GM10266 (cell line): ENCODE measurements around the gene SLCO2A1.

Experiments used
- DNase-seq: peaks from one replicate; pipeline ENCODE4 v3.0.0; 2012; ENCODE audit errors: extremely low spot score
- TF ChIP-seq, protein P1 (sequence below): IDR thresholded peaks from 2 replicates; pipeline ENCODE4 v1.5.1; 2012; ENCODE audit warnings: mild to moderate bottlenecking, low read depth; ENCODE audit not compliant: control insufficient read depth, insufficient read depth; ENCODE audit errors: missing control alignments

Gene SLCO2A1

DNA sequence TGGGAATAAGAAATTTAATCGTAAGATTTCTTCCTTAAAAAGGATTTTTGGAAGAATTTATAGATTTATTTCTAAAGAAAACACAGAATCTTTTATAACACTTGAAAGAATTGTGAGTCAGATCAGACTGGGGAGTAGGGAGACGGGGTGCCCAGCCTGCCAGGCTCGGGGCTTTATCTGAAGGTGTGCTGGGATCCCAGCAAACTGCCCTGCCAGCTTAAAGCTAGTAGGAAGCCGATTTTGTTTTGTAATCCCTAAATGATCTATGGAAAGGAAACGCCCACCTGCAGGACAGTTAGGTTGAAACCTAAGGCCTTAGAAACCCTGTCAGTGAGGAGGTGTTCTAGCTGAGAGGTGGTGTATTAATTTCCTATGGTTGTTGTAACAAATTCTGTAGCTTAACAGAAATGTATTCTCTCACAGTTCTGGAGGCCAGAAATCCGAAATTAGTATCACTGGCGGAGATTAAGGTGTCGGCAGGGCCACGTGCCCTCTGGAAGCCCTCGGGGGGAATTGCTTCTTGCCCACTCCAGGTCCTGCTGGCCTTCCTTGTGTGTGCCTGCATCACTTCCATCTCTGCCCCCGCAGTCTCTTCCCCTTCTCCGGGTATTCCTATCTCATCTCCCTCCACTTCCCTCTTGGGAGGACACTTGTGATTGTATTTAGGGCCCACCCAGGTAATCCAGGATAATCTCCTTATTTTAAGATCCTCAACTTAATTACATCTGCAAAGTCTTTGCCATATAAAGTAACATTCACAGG is 114.7 kb downstream of the SLCO2A1 start:
- no peak for DNase-seq
- TF ChIP-seq, protein P1, sequence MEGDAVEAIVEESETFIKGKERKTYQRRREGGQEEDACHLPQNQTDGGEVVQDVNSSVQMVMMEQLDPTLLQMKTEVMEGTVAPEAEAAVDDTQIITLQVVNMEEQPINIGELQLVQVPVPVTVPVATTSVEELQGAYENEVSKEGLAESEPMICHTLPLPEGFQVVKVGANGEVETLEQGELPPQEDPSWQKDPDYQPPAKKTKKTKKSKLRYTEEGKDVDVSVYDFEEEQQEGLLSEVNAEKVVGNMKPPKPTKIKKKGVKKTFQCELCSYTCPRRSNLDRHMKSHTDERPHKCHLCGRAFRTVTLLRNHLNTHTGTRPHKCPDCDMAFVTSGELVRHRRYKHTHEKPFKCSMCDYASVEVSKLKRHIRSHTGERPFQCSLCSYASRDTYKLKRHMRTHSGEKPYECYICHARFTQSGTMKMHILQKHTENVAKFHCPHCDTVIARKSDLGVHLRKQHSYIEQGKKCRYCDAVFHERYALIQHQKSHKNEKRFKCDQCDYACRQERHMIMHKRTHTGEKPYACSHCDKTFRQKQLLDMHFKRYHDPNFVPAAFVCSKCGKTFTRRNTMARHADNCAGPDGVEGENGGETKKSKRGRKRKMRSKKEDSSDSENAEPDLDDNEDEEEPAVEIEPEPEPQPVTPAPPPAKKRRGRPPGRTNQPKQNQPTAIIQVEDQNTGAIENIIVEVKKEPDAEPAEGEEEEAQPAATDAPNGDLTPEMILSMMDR, result no peak

DNA sequence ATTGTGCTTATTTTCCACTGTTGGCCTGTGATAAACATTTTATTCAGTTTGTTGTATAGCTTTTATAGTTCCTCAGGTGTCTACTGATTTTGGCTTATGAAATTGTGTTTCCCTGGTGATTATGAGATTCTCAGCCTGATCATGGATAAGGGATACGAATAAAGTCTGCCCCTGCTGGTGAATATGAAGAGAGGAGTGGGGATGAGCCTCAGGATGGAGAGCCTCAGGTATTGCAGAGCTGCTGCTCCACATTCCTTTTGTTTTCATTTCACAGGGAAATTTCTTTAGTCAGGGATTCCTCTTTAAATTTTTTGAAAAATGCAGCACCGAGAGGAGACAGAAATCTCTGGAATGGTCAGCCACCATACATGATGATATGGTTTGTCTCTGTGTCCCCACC is 119.3 kb downstream of the SLCO2A1 start:
- TF ChIP-seq, protein P1, result no peak
- DNase-seq, result no peak

DNA sequence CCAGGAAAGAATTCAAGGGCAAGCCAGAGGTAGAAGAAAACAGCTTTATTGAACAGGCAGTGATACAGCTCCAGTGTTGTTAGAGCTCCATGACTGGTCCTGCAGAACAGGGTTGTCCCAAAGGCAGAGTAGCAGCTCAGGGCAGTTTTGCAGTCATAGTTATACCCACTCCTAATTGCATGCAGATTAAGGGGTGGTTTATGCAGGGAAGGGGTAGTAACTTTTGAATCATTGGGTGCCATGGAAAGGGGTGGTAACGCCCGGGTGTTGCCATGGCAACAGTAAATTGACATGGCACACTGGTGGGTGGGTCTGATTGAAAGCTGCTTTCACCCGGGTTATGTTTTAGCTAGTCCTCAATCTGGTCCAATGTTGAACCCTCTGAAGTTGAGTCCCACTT is 124.3 kb downstream of the SLCO2A1 start:
- TF ChIP-seq, protein P1, result no peak
- no peak for DNase-seq

DNA sequence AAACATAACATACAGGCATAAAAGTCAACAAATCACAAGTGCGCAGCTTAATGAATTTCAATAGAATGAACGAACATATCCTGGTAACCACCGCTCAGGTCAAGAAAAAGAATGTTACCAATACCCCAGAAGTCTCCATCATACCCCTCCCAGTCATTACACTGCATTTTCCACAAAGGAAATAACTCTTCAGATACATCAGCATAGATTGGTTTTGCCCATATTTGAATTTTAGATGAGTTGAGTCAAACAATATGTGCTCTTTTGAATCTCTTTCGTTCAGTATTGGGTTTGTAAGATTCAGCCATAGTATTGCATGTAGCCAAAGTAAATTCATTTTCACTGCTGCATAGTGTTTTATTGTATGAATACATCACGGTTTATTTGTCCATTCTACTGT is 127.9 kb downstream of the SLCO2A1 start:
- TF ChIP-seq, protein P1, result no peak
- no peak for DNase-seq

DNA sequence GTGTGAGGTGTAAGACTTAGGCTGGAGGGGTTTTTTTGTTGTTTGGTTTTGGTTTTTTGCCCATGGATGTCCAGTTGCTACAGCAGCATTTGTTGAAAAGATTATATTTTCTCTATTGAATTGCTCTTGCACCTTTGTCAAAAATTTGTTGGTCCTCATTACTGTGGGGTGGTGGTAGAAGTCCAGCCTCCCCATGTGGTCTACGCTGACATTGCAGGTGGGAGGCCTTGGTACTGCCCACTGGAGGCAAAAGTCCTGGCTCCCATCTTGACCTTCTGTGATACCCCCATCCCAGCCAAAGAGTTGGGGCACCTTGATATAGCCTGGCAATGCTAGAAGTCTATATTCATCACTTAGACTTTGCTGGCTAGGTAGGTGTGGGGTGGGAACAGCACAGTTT is 128.6 kb downstream of the SLCO2A1 start:
- TF ChIP-seq, protein P1, result no peak
- DNase-seq, result no peak

DNA sequence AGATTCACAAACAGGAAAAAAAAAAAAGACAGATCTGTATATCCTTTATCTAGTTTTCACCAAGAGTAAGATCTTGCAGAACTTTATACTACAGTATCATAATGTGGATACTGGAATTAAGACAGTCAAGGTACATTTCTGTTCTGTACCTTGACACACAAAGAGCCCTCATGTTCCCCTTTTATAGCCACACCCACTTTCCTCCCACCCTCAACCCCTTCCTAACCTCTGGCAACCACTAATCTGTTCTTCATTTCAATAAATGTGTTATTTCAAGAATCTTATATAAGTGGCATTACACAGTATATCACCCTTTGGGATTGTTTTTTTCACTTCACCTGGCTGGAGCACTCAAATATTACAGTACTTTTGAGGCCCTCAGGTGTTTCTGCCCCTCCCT is 130.4 kb downstream of the SLCO2A1 start:
- TF ChIP-seq, protein P1, result no peak
- no peak for DNase-seq

DNA sequence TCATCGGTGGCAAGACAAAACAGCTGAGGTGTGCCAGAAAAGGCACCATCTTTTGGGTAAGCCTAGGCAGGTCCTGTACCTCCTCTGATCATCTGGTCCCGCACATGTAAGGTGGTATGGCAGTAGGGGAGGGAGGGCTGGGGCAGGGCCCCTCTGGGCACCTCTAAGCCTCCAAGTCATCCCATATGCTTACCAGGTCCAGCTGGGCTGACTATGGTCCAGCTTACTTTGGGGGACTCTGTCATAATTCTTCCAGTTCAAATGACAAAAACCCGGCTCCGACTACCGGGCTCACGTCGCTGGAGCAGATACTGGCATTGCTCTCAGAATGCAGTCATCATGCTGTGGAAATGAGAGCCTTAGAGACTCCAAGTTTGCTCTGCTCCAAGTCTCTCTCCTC is 132.2 kb downstream of the SLCO2A1 start:
- DNase-seq, result no peak
- TF ChIP-seq, protein P1, result no peak
